OCI-LY3 (cell line): ENCODE results near the gene NUDT12.

Experiments
- CTCF ChIP-seq: fragments of 200-600, 300-600 bp; sonication (generic); IDR thresholded peaks from 2 replicates; pipeline ENCODE4 v1.5.1; 2014; ENCODE audit warnings: antibody characterized with exemption, low read length, low read depth
- EZH2phosphoT487 ChIP-seq: fragments of 200-600 bp; shearing (Covaris generic); IDR thresholded peaks from 2 replicates; pipeline ENCODE4 v1.6.1; 2018; ENCODE audit warnings: antibody characterized with exemption, mixed run types, low read depth

- TF ChIP-seq CTCF (no peak), EZH2phosphoT487 (no peak)
These were observed 9.1 kb upstream of the NUDT12 start for GRCh38 chr5:103571730-103572129.
